ENCODE data around the gene APOBEC3A.
"Not testable (repeated sequence)": the region's sequence is repeated elsewhere in the genome, so short reads cannot be mapped to it uniquely, and the experiment has no call there.

DNA sequence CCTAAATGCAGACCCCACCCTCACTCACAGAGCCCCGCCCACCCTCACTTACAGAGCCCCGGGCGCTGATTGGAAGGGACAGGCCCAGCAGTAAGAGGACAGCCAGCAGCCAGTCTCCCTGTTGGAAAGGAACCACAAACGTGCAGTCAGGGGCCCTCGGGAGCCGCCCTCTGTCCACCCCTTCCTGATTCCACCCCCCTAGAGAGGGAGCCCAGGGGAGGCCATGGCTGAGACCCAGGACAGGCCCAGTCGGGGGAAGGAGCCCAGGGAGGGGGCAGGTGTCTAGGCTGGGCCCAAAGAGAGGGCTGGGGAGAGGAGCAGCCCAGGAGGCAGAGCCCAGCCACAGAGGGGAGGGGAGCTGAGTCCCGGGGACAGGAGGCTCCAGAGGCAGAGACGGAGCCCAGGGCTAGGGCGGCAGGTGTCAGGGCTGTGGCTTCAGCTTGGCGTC is 5.9 kb downstream of the APOBEC3A start:
- TF ChIP-seq, protein P1, sequence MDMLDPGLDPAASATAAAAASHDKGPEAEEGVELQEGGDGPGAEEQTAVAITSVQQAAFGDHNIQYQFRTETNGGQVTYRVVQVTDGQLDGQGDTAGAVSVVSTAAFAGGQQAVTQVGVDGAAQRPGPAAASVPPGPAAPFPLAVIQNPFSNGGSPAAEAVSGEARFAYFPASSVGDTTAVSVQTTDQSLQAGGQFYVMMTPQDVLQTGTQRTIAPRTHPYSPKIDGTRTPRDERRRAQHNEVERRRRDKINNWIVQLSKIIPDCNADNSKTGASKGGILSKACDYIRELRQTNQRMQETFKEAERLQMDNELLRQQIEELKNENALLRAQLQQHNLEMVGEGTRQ (CRISPR knock-in tag; IDR thresholded peaks at IDR 0.05), result not testable (repeated sequence)
- TF ChIP-seq, protein P2, sequence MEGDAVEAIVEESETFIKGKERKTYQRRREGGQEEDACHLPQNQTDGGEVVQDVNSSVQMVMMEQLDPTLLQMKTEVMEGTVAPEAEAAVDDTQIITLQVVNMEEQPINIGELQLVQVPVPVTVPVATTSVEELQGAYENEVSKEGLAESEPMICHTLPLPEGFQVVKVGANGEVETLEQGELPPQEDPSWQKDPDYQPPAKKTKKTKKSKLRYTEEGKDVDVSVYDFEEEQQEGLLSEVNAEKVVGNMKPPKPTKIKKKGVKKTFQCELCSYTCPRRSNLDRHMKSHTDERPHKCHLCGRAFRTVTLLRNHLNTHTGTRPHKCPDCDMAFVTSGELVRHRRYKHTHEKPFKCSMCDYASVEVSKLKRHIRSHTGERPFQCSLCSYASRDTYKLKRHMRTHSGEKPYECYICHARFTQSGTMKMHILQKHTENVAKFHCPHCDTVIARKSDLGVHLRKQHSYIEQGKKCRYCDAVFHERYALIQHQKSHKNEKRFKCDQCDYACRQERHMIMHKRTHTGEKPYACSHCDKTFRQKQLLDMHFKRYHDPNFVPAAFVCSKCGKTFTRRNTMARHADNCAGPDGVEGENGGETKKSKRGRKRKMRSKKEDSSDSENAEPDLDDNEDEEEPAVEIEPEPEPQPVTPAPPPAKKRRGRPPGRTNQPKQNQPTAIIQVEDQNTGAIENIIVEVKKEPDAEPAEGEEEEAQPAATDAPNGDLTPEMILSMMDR (IDR thresholded peaks at IDR 0.05), result not testable (repeated sequence)
- not testable (repeated sequence) for TF ChIP-seq ZNF232 (CRISPR knock-in tag; IDR thresholded peaks at IDR 0.05); ZBTB21 (CRISPR knock-in tag; IDR thresholded peaks at IDR 0.05; ENCODE audit: borderline replicate concordance); CREB1 (CRISPR knock-in tag; IDR thresholded peaks at IDR 0.05); JUN (CRISPR knock-in tag; IDR thresholded peaks at IDR 0.05); ELF4 (CRISPR knock-in tag; IDR thresholded peaks at IDR 0.05; ENCODE audit: low read depth); TEAD4 (CRISPR knock-in tag; IDR thresholded peaks at IDR 0.05); ZNF317 (CRISPR knock-in tag; IDR thresholded peaks at IDR 0.05; ENCODE audit: borderline replicate concordance, low read depth); HMGA2 (CRISPR knock-in tag; IDR thresholded peaks at IDR 0.05); CBFB (CRISPR knock-in tag; IDR thresholded peaks at IDR 0.05; ENCODE audit: low read depth)
- TF ChIP-seq, protein P3, sequence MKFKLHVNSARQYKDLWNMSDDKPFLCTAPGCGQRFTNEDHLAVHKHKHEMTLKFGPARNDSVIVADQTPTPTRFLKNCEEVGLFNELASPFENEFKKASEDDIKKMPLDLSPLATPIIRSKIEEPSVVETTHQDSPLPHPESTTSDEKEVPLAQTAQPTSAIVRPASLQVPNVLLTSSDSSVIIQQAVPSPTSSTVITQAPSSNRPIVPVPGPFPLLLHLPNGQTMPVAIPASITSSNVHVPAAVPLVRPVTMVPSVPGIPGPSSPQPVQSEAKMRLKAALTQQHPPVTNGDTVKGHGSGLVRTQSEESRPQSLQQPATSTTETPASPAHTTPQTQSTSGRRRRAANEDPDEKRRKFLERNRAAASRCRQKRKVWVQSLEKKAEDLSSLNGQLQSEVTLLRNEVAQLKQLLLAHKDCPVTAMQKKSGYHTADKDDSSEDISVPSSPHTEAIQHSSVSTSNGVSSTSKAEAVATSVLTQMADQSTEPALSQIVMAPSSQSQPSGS (CRISPR knock-in tag; IDR thresholded peaks at IDR 0.05; ENCODE audit: borderline replicate concordance, low read depth), result not testable (repeated sequence)
- TF ChIP-seq, protein P4, sequence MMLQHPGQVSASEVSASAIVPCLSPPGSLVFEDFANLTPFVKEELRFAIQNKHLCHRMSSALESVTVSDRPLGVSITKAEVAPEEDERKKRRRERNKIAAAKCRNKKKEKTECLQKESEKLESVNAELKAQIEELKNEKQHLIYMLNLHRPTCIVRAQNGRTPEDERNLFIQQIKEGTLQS (CRISPR knock-in tag; conservative IDR thresholded peaks at IDR 0.05), result not testable (repeated sequence)
- TF ChIP-seq, protein P5, sequence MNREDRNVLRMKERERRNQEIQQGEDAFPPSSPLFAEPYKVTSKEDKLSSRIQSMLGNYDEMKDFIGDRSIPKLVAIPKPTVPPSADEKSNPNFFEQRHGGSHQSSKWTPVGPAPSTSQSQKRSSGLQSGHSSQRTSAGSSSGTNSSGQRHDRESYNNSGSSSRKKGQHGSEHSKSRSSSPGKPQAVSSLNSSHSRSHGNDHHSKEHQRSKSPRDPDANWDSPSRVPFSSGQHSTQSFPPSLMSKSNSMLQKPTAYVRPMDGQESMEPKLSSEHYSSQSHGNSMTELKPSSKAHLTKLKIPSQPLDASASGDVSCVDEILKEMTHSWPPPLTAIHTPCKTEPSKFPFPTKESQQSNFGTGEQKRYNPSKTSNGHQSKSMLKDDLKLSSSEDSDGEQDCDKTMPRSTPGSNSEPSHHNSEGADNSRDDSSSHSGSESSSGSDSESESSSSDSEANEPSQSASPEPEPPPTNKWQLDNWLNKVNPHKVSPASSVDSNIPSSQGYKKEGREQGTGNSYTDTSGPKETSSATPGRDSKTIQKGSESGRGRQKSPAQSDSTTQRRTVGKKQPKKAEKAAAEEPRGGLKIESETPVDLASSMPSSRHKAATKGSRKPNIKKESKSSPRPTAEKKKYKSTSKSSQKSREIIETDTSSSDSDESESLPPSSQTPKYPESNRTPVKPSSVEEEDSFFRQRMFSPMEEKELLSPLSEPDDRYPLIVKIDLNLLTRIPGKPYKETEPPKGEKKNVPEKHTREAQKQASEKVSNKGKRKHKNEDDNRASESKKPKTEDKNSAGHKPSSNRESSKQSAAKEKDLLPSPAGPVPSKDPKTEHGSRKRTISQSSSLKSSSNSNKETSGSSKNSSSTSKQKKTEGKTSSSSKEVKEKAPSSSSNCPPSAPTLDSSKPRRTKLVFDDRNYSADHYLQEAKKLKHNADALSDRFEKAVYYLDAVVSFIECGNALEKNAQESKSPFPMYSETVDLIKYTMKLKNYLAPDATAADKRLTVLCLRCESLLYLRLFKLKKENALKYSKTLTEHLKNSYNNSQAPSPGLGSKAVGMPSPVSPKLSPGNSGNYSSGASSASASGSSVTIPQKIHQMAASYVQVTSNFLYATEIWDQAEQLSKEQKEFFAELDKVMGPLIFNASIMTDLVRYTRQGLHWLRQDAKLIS (CRISPR knock-in tag; IDR thresholded peaks at IDR 0.05; ENCODE audit: borderline replicate concordance), result not testable (repeated sequence)
